ENCODE results near the gene AFAP1L1.
A peak's percentile ranks its signal among the peaks of the same experiment; 100 is the strongest.

Gene AFAP1L1

DNA sequence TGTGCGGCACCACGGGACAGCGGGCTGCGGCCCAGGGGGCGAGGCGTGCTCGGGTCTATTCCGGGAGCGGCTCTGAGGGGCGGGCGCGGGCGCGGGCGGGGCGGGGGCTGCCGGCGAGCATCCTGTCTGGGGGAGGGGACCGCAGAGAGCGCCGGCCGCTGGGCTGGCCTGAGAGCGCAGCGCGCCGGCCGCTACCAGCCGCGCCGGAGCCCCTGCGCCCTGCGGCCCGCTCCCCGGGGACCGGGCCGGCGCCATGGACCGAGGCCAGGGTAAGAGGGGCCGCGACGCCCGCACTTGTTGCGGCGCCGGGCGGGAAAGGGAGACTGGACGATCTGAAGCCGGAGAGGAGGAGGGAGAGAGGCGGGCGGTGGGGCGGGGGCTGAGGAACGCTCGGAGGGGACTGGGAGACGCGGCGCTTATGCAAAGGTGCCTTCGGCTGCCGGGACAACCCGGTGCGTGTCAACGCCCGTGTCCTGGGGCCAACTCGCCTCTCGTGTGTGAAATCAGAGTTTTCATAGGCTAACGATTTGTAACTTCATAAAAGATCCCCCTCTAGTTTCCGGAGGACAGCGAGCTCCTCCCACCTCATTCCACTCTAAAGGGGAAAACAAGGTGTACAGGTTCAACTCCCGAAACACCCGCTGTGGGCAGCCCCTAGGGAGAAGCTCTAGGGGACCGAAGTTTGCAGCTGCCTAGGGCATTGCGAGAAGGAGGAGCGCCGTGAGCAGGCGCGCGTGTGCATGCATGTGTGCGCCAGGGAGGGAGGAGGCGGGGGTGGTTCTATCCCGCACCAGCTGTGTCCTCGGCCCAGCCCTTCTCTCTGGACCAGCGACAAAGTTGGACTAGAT, at the start of gene AFAP1L1:
TSS of gene AFAP1L1 (plus strand) at position 144 of the 848 bp plus-strand sequence. CDS start at position 254, 110 bp downstream.
- peak within 1 kb of the TSS; percentile 46 for H3K27ac ChIP-seq
- no peak for TF ChIP-seq ZFX (IDR thresholded peaks at IDR 0.05; ENCODE audit: borderline replicate concordance)
- no peak for TF ChIP-seq CTCF (IDR thresholded peaks at IDR 0.05)

DNA sequence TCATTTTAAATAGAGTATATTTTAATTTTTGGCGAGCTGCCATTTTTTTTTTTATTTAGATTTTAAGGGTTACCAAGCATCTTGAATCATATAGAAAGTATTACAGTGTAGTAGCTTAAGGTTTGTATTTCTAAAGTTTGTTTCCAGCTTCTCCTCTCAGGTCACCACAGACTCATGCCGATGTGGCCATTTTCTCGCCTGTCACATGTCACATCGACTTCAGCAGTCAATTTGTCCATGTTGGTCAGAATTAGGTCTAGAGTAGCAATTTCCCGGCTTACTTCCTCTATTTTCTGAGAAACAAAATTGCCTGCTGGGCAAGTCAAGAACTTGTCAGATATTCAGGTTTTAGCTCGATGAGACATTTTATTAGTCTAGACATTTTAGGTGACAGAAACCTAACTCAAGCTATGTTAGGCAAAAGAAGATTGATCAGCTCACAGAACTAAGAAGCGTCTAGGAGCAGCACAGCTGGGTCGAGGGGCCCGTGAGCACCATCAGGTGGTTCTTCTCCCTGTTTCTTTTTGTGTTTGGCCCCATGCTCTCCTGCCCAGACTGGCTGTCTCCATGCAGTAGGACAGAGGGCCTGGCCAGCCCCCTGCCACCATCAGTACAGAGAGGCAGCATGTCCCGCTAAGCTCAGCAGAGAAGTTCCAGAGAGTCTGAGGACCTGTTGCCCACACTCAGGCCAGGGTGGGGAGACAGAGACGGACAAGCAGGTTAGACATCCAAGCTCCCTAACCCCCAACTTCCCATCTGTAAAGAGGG, 48.4 kb upstream of the AFAP1L1 start:
- TF ChIP-seq CTCF (IDR thresholded peaks at IDR 0.05) (no peak), ZFX (IDR thresholded peaks at IDR 0.05; ENCODE audit: borderline replicate concordance) (no peak)
- no peak overlapping the region for H3K27ac ChIP-seq

DNA sequence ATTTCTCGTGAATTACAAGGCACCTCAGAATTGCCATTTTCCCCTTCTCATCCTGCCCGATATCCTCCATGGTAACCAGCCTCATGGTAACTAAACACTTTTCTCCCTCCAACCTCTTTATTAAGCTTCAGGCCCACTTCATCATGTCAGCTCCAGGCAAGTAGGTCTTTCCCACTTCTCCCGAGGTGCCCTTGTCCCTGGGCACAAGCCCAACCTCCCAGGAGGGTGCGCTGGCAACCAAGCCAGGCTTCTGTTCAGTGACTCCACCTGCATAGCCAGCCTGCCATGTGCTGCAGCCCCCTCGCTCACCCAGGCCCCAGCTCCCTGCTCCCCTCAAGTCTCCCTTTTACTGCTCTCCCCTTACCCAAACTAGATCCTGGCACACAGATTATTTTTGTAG, 47.4 kb upstream of the AFAP1L1 start:
- H3K27ac ChIP-seq = no peak overlapping the region
- no peak for TF ChIP-seq CTCF (IDR thresholded peaks at IDR 0.05)
- no peak for TF ChIP-seq ZFX (IDR thresholded peaks at IDR 0.05; ENCODE audit: borderline replicate concordance)

GRCh38 chr5:149227168-149227826, 44.4 kb upstream of the AFAP1L1 start:
- no peak for TF ChIP-seq CTCF (IDR thresholded peaks at IDR 0.05)
- no peak for TF ChIP-seq ZFX (IDR thresholded peaks at IDR 0.05; ENCODE audit: borderline replicate concordance)
- H3K27ac ChIP-seq = no peak overlapping the region

DNA sequence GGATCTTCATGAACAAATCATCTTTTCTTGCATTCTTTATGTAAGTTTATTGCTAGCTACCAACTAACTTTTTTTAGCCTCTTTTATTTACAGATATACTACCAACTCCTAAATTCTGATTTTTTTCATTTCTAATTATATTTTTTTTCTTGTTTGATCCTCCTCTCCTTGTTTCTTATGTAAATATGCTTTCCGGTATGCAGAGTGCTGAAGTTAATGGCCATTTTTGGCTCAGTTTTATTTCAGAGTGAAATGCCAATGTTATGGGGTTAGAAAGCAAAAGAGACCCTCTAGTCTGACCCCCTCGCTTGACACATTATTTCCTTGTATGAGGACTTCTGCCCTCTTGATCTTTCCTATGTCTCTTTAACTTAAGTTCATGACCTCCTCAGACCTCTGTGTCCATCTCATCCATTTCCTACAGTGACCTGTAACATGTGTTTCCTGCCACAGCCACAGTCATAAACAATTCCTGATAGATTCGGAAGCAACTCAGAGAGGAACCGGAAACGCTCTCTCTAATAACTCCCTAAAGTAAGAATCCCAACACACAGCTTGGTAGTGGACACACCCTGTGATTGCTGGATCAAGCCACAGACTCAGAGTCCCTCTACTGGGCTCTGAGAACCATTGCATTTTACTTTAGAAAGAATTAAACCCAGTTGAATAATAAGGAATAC, 42.9 kb upstream of the AFAP1L1 start:
- TF ChIP-seq CTCF (IDR thresholded peaks at IDR 0.05) (peak; percentile 81), ZFX (IDR thresholded peaks at IDR 0.05; ENCODE audit: borderline replicate concordance) (no peak)
- H3K27ac ChIP-seq = no peak overlapping the region

DNA sequence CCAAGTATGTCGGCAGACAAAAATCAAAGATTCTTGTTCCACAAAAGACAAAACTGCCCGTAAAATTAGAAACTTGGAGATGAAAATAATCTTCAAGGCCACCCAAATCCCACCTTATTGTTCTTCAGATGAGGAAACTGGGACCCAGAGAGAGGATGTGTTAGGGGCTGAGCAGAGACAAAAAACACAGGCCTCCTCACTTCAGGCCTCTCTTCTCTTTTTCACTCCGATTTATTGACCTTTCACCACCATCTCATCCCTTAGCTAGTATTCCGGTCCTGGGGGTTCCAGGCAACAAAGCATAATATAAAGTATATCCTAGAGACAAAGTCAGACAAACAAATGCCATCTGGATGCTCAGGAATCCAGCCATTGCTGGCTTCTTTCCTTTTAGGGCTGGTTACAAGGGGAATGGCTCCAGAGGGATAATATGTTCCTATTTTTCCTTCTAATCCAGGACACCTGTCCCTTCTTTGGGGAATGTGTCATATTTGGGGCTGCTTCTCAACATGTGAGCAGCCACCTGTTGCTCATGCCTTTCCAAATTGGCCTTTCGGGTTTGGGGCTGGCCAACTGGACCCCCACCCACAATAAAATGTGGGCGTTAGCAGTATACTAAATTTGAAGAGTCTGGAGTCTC, 42.2 kb upstream of the AFAP1L1 start:
- TF ChIP-seq ZFX (IDR thresholded peaks at IDR 0.05; ENCODE audit: borderline replicate concordance) = no peak
- peak; percentile 33 for TF ChIP-seq CTCF (IDR thresholded peaks at IDR 0.05)
- H3K27ac ChIP-seq = no peak overlapping the region
